GM04503 (cell line): ENCODE results near the gene CHDH.

Experiments used
- DNase-seq: peaks from one replicate; pipeline ENCODE4 v3.0.0-alpha.2; 2012; ENCODE audit warnings: low read depth

The CHDH gene

DNA sequence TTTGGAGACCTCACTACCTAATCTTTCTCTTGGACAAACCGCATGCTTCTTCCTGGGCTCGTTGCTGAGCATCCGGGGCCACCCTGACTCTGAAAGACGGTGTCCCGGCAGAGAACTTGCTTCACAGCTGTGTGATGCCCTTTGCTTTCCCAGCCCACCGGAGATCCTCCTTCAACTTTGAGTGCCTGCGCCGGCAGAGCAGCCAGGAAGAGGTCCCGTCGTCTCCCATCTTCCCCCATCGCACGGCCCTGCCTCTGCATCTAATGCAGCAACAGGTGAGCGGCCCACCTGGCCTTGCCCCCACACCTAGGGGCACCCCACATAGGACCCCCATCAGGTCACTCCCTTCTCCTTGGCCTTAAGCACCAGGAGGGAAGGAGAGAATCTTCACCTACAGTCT is 37.7 kb downstream of the CHDH start:
- DNase-seq = no peak

GRCh38 chr3:53807117-53807810 is 39.0 kb downstream of the CHDH start:
- no peak for DNase-seq

- peak; percentile 85 for DNase-seq
Measured at GRCh38 chr3:53806182-53807116, 39.8 kb downstream of the CHDH start.

DNA sequence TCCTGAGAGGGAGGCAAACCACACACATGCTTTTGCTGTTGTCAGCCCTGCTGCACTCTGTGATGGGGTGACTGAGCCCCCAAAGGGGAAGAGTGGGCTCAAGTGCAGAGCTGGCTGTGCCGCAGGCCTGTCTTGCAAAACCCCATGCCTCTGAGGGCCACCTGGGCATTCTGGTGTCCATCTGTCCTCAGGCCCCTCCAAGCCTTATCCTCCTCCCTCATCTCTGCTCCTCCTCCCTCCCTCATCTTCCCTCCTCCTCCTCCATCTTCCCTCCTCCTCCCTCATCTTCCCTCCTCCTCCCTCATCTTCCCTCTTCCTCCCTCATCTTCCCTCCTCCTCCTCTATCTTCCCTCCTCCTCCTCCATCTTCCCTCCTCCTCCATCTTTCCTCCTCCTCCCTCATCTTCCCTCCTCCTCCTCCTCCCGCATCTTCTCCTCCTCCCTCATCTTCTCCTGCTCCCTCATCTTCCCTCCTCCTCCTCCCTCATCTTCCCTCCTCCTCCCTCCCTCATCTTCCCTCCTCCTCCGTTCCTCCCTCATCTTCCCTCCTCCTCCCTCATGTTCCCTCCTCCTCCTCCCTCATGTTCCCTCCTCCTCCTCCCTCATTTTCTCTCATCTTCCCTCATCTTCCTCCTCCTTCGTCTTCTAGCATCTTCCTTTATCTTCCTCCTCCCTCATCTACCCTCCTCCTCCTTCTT is 40.6 kb downstream of the CHDH start:
- no peak for DNase-seq

DNA sequence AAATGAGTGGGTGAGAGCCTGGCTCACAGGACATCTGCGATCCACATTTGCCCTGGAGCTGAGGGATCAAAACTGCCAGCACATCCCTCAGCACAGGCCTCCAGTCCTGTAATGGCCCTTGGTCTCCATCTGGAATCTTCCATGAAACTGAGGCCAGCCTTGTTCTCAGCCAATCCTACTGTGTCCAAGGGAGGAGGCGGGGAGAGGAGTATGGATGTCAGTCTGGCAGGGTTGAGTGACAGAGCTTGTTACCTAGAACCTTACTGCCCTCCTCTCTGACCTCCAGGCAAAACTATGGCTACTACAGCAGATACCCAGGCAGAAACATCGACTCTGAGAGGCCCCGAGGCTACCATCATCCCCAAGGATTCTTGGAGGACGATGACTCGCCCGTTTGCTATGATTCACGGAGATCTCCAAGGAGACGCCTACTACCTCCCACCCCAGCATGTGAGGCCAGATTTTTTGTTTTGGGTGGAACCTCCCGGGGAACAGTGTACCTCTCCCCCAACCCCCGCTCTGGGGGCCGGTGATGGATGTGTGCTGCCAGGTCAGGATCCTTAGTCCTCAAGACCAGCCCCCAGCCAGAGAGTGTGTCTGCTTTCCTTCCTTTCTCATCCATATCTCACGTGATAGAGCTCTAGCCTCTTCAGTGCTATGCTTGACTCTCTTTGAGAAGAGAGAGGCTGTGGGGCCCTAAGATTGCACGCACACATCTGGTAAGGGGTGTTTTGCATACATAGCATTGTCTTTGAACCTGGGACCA is 41.3 kb downstream of the CHDH start:
- peak; percentile 80 for DNase-seq

DNA sequence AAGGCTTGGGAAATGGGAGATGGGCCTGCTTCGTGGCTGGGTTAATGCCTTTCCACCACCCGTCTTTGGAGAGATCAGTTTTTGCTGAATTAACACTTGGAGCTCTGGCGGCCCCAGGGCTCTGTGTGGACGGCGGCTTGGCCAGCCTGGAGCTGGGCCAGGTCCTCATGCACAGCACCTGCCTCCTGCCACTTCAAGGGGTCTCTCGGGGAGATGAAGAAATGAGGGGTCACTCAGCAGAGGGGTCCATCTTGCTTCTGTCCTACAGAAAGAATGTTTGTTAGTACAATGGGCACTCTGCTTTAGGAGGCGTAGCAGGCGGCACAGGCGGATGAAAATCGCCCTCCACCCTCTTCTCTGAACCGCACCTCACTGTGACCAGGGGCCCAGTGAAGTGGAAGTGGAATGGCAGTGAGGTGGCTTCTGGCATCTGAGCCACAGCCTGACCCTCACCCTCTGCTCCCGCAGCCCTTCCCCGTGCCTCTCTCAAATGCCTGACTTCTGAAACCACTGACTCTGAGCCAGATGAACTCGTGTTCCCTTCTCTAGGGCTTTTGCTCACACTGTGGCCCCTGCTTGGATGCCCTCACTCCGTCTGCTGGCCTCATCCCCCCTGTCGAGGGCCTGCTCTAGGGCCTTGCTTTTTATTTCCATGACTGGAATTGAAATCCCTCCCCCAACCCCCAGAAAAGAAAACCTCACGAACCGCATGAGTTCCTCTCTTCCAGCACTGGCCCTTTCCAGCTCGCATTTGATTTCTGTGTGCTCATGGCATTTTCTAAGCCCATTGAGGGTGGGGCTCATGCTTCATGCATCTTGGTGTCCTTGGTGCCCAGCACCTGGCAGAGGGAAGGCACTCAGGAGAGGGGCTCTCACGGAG is 42.2 kb downstream of the CHDH start:
- no peak for DNase-seq

- no peak for DNase-seq
Measured at GRCh38 chr3:53803124-53803815, 42.9 kb downstream of the CHDH start.

DNA sequence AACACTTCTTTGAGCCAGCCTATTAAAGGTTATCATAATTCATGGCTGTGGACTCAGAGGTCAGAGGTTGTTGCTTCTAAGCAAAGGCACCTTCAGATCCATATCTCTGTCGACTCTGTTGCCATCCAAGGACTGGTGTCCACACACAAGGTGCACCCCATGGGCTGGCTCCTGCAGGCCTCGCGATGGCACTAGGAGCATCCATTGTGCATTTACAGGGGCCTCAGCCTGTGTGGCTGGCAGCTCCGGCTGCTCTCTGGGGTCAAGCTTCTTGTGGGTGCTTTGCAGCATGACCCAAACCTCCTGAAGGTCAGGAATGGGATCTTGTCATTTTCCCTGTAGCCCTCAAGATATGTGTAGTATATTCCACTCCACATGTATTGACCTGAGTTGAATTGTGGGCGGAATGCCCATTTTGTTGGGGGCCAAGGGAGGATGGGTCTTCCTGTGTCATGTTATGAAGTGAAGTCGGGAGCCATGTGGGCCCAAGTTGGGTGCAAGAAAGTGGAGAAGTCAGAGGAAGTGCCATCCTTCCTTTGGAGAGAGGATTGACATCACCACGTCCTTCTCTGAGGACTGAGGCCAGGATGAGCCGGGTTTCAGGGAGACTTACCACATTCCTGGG is 43.9 kb downstream of the CHDH start:
- DNase-seq = no peak

DNA sequence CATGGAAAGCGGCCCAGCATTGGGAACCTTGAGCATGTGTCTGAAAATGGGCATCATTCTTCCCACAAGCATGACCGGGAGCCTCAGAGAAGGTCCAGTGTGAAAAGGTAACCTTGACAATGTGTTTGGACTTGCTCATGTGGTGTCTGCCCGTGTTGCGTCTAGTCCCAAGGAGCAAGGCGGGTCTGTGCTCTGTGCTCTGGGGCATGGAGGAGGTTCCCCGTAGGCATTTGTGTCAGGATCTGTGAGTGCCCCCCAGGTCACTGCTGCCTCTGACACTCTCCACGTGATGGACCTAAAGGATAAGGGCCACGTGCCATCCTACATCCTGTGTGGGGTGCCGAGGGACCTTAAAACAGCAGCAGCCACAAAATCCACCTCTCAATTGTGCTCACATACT is 44.9 kb downstream of the CHDH start:
- no peak for DNase-seq

DNA sequence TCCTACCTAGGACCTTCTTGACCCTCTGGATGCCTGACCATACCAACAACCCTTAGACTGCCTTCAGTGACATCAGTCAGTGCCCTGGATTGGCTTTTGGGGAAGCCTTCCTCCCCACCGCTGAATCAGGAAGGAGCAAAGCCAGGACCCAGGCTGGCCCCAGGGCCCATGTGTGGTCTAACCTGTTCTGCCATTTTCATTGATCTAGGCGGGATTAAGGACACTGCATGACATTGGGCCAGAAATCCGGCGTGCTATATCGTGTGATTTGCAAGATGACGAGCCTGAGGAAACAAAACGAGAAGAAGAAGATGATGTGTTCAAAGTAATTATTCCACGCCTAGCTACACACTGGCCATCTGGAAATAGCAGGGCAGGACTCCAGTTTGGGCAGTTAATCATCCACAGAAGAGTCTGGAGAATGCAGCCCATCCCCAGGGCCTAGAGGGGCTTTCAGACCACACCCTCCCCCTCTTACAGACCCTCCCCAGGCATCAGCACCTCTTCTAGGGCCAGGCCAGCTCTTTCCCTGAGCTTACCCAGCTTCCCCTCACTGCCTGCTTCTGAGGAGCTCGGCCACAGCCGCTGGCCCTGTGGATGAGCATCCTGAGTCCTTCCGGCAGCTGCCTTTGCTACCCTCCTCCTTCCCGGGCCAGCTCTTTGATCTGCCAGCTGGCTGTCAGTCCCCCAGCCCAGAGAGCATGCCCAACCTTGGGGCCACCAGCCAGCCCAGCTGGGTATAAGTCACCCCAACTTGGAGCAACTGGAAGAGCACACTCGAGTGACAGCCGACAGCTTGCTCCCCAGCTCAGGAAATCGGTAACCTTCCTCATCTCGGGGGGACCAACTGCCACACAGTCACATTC is 45.9 kb downstream of the CHDH start:
- no peak for DNase-seq

GRCh38 chr3:53799338-53799865 is 46.8 kb downstream of the CHDH start:
- DNase-seq = no peak

GRCh38 chr3:53798144-53798543 is 48.1 kb downstream of the CHDH start:
- no peak for DNase-seq

DNA sequence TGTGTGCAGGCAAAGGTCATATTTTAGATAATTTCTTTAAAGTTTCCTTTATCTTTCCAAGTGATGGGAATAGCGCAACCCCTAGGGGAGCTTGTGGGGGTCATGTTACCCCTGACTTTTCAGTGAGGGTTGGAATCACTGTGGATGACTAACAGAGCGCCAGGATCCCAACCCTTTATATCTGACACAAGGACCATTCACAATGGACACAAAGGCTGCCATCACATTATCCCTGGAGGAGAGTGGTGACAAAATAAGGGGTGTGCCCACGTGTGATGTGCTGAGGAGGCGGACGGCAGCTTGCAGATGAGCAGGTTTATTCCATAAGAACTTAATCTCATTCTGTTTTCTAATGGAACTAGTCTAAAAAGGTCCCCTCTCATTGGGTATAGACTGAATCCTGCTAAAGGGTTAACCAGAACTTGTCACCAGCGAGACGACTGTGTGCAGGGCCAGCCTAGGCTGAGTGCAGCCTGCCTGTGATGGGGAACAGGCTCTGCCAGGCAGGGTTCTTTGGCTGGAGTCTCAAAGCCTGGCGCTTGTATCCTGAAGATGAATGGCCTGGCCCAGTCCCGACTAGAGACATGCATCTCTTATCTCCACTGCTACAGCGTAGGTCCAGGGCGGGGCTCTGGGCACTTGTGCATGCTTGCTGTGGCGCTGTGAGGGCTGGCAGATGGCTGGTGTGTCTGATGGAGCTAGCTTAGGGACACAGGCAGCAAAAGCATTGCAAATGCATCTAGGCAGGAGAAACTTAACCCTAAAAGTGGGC is 50.2 kb downstream of the CHDH start:
- no peak for DNase-seq

- DNase-seq = no peak
Measured at GRCh38 chr3:53795176-53795575, 51.0 kb downstream of the CHDH start.

DNA sequence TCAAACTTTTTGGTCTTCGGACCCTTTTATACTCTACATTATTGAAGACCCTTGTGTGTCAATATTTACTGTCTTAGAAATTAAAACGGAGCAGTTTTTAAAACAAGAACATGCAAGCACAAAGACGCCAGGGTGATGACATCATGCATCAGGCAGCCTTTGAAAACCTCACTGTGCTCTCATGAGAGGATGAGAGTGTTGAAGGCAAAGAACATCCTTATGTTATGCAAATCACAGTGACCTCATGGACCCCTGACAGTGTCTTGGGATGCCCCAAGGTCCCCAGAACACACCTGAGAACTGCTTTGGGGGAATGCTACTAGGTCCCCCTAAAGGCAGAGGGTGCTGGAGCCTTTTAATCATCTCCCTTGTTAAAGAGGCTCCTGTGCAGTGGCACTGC is 51.6 kb downstream of the CHDH start:
- DNase-seq = no peak

GRCh38 chr3:53792866-53793265 is 53.4 kb downstream of the CHDH start:
- no peak for DNase-seq

DNA sequence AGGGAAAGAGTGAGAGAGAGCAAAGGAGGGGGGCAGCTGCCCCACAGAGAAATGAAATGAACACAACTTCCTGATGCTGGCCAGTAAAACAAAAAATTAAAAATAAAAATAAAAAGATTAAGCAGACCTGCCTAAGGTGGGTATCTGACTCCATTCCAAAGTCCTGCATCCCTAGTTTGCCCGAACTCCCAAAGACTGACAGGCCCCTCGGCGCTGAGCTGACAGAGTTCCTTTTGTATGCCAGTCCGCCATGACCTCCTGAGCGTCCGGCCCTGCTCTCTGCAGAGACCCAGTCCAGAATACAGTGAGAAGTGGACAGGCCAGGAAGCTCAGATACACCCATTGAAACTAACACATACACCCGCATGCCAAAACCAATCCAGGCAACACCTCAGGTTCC is 54.9 kb downstream of the CHDH start:
- no peak for DNase-seq

- no peak for DNase-seq
Measured at GRCh38 chr3:53790470-53790869, 55.7 kb downstream of the CHDH start.
